Inflammatory macrophage treated with lipopolysaccharide for 1 hour (primary cell): ENCODE results near the gene DNAH11.

Experiments used
- DNase-seq, 2 donors: peaks; one replicate each; pipeline ENCODE4 v3.0.0-alpha.2; 2020 to 2022

DNAH11 gene

DNA sequence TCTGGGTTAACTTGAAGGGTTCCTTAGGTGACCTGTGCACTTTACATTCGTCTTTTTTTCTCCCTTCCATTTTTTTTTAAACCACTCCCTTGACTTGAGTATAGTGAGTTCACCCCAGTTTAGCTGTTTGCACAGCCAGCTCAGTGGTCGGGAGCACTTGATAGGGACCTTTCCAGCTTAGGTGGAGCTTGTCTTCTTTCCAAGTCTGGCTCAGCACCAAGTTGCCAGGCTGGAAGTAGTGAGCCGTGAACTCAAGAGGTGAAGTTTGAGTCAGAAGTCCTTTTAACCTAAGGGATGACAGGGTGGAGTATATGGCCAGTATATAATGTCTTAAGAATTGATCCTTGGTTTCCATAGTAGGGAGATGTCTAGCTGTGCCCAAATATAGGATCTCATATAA is 7.2 kb downstream of the DNAH11 start:
- DNase-seq: no peak

DNA sequence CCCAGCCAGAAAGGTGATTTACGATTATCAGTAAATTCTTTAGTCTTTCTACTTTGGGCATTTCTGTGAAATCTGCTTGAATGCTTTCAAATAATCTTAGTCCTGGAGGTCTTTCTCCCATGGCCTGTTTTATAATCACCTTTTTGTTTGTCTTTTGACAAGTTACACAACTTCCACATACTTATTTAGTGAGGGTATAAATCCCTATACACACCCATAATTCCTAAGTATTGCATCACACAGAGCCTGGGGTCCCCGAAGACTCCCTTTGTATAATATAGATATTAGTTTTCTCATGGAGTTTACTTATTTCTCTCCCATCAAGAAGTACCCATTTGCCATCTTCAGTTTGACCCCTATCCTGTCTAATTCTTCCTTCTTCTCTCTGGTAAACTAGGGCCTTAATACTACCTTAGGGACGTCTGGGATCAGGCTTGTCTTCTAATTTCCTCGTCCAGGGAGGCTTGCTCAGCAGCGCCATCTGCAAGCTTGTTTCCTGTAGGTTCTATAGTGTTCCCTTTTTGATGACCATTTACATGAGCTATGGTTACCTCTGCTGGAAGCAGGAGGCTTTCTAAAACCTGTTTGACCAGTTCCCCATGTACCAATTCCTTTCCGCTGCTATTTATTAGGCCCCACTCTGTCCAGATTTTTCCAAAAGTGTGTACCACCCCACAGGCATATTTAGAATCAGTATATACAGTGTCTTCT is 8.1 kb downstream of the DNAH11 start:
- no peak for DNase-seq

DNA sequence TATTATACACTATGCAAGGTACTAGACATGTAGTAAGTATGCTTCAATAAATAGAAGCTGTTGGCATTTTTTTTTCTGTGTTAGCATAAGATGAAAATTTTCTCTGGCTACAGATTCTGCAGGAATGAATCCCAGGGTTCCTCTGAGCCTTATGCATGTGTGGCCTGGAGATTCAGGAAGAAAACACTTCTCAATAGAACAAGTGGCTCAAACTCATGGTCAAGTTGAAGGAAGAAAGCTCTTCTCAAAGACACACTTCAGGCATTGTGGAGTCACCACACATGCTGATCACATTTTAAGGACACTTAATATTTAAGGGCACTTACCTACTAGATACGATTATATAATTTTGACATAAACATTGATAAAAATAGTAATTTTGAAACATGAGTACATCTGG is 19.5 kb downstream of the DNAH11 start:
- no peak for DNase-seq

DNA sequence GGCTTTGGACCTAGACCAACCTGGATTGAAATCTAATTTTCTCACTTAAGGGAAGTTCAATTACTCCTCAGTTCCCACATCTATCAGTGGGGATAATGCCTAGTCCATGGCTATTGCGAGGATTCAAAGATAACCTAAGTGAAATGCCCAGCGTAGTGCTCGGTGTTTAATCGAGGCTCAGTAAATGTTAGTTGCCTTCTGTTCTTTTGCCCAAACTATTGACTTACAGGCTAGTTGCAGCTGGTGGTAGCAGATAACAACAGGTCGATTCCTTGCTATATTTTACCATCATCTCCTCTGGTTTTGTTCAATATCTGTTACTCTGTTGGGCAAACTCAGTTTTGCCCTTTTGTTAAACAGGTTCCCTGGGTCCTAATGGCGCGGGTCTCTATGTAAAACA is 22.8 kb downstream of the DNAH11 start:
- no peak for DNase-seq

DNA sequence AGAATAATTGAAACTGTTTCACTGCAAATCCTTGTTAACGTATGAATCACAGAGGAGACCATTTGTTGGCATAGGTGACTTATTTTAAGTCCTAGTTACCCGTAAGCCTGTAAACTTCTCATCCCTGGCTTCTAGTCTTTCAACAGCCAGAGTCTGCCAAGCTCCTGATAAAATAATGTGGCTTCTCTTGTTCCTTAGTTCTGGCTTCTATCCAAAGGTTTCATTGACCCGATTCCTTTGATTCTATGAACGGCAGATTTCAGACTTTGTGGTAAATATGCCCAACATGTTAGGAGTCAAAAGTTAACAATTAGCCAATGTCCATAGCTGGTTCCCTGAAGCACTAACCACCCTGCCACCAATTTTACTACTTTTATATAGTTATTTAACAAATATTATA is 23.3 kb downstream of the DNAH11 start:
- no peak for DNase-seq

DNA sequence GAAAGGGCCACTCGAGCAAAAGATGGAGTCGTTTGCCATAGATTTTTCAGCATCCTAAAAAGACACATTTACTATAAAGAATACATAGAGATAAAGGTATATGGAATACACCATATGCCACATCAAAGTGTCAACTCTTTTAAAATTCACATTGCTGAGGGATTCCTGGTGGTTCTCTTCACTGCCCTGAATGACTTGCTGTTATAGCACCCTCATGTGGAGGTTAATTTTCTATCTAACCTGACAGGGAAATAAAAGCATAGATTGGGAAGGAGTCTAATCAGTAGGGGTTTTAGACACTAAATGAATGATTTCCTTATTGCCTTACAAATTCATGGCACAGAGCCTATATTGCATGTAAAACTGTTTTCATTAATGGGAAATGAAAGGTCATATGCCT is 25.9 kb downstream of the DNAH11 start:
- peak in 1 of 2 donors; percentile 35 for DNase-seq

DNA sequence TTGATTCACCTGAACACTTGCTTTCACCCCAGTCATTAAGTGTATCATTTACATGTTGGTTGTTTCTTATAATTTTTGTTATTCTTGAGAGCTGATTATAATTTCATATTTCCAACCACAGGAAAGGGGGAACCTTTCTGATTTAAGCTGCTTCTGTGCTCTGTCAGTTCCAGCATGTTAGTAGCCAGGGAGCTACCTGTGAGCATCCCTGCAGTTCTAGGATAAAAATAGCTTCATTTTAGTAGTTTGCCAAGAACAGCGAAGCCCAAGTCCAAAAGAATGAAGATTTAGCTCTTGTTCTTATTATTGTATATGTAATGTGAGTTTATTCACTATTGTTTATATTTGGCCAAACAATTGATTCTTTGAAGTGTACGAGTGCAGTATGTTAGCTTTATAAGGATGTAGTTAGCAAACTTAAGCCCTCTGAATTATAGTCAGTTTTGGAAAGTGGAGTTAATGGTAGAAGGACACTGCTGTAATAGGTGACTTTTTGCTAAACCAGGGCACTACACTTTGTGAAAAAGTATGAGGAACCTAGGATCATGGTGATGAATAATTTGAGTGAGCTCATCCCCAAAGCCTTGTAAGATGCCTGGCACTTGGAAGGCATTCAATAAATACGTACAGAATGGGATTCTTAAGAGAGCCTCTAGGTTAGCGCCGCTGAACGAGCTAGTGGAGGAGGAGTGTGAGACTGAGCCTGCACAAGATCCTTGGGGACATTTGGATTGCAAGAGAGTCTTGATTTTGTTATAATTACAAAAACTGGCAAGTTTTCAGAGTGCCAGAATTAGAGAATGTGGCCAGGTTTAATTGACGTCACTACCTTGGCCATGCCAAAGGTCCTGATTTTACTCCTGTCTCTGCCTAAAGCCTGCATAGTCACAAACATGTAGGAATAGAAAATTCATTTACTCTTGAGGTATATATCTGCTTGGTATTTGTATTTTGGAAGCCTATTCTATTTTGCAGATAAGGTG is 29.8 kb downstream of the DNAH11 start:
- no peak for DNase-seq

DNA sequence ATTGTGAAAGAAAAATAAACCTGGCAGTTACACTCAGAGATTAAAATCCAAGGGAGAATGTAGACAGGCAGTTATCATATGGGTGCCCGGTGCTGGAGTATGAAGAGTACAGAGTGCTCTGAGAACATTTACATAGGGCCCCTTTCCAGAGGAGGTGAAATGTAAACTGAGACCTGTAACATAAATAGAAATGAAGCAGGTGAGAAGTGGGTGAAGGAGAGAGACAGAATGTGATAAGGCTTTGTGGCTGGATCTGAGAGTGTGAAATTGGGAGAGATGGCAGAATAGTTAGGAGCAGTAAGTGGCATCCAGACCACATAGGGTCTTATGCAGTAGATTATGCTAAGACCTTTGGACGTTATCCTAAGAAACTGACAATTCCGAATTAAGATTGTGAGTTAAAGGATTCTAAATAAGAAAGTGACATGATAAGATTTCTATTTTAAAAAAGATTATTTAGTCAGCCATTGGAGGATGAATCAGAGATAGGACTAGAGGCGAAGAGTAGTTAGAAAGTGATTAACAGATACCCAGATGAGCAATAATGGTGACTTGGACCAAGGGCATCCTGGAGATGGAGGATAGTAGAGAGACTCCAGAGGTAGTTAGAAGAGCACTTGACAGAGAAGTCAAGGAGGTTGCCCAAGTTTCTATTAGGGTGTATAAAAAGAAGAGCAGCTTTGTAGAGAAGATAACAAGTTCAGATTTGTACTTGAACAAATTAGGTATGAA is 36.7 kb downstream of the DNAH11 start:
- no peak for DNase-seq

DNA sequence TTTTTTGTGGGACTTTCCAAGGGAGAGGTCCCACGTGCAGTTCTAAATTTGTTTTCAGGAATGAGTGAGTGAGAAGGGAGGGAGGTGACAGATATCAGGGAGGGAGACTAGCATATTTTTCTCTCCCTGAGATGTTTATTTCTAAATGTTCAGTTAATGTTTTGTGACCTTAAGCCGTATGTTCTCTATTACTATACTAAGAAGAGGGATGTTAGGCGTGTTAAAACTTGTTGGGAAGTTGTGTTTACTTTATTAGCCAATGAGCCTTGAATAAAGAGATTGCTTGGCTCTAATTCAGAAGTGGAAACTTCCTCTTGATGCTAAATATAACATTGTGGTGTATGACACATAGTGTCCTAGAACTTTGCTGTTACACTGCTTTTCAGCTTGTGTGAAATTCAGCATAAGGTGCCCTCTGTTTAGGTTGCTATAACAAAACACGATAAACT is 37.3 kb downstream of the DNAH11 start:
- DNase-seq: peak; percentile 69 to 70

DNA sequence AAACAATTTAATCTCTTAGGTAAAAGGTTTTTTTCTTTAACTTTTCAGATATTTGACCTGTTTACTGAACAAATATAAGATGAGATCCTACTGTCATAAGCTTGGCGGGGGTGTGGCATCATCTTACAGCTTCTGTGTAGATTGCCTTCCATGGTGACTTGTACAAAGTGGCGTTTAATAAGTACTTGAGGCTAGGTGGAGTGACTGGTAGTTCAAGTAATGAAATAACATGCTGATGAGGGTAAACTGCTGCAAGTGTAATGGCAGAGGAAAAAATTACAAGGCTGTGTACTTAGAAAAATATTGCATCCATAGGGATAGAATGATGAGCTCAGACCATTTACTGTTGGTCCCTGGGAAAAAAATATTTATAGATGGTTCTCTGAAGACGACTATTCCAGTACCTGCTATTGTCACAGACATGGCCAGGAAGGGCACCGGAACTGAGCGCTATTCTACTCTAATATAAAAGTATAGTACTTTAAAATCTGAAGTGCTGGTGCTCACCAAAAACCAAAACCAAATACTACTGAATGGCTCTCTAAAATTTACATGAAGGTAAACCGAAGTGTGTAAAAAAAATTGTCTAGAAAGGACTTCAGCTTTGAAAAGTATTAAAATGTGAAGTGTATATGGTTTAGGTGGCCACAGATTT is 42.4 kb downstream of the DNAH11 start:
- no peak for DNase-seq

DNA sequence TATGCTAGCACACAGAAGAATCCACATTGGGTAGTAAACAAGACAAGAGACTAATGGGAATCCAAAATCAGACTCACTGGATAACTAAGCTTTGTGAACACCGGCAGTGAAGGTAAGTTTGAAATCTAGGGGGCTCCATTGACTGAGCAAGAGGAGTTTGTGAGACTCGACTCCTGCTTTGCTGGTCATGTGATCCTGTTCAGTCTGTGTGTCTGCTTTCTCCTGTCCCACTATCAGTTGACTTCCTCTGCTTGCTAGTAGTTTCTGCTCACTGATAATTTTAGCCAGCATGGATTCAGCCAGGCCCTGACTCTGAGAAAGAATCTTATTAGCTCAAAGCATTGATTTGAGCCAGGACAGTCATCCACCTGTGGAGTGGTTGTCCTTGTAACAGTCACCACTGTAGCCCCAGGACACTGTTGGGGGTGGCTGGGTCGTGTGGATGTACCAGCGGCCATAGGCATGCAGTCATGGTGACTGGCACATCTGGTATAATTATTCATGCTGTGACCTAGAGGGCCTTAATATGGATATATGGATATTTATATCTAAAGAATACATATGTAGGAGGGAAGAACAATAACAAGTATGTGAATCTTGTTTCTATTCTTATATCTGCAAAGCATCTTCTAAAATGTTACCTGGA is 44.4 kb downstream of the DNAH11 start:
- DNase-seq: no peak

DNA sequence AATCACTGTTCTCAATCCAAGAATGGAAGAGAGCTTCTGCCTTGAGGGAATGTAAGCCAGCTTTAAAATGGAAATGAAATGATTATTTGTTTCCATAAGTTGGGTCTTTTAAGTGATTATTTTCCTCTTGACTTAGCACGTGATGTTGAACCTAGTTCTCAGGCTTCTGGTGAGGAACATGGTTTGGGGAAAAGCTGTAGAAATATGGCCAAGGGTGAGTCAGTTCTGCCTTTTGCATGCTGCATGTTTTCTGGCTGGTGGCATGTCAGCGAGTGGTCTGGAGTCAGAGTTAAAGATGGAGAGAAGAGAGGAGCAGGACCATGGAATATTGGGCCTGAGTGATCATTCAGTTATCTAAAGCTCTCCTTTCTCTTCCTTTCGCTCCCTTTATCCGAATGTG is 54.0 kb downstream of the DNAH11 start:
- no peak for DNase-seq

DNA sequence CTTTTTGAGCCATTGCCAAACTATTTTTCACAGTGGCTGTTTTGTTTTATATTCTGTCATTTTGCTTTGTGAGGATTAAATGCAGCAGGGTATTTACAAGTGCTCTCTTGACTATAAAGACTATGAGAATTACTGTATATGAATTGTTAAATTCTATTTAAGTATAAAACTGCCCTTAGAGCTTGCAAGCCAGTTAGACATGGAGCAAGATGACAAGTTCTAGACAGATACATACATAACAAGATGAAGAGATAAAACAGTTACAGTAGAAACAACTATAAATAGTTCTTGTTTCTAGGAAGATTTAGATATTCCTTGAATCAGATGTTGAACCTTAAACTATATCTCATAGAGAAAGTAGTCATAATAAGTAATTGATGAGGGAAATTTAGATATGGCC is 60.6 kb downstream of the DNAH11 start:
- no peak for DNase-seq

DNA sequence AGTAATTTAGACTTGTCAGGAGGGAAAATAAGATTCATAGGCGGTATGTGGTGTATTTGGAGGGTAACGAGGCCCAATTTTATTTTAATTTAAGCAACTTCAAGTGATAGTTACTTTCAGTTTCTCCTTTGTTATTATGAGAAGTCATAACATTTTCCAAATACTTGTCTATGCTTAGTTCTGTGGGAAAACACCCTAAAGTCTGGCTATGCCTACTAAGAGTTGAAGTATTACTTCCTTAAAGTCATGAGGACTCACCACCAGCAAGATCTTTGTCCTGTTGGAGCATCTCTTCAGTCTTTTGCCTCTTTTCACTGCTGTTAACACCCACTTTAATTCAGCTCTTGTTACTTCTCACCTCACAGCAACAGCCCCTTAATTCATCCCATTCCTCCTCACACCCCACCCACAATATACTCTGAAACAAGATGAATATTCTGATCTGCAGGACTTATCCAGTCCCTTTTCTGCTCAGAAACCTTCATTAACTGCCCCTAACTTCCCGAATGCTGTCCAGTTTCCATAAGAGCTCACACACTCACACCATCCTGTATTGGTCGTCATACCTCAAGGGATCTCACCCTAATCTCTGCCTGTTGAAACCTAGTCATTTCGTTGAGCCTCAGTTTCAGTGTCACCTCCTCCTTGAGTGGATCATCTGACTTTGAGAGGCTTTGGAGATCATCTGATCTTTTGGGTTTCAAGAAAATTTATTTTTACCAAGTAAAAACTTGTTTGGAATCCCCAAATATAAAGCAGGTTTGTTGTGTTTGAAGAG is 61.3 kb downstream of the DNAH11 start:
- peak in 1 of 2 donors; percentile 3 for DNase-seq

DNA sequence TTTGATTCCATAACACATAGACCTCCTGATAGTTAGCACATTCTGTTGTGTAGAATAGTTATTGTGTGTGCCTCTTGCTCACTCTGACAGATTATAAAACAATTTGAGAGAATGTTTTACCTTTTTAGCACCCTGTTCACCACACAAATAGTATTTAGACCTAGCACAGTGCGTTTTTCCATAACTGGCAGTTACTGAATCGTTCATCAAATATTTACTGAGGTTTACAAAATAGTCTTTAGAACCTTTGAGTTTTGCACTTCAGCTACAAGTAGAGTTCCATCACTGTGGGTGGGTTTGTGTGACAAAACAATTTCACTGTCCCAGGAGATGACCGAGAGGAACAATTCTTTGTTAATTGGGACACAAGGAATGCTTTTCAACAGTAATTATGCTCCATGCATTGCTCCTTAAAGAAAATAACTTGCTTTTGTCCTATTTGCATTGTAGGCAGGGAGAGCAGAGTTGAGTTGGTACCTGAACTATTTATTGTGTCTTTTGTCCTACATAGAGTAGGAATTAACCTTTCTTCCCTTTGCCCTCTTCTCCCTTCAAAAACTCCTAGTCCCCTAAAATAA is 62.3 kb downstream of the DNAH11 start:
- DNase-seq: no peak

DNA sequence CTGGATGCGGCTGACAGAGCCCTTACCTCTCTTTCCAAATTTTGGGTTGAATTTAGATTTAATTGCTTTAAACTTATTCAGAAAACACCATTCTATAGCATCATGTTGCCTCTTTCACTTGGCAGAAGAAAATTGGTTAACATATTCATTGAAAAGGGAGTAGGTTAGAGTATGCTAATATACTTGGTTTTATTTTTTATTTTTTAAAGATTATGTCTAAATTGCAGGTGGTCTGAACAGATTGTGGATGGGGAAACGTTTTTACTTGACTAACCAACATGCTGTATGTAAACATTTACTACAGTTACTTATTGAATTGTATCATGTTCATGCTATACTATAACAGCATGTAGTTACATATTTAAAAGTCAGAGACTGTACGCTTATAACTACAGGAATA is 65.6 kb downstream of the DNAH11 start:
- DNase-seq: no peak

DNA sequence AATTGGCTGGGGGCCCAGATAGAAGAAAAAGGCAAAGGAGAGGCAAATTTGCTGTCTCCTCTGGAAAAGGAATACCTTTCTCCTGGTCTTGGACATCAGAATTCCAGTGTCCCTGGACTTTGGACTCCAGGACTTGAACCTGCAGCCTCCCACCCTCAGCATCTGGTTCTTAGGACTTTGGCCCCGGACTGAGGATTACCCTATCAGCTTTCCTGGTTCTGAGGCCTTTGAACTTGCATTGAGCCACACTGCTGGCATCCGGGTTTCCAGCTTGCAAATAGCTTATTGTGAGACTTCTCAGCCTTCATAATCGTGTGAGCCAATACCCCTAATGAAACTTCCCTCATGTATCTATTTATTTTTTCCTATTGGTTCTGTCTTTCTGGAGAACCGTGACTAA is 68.3 kb downstream of the DNAH11 start:
- DNase-seq: no peak

DNA sequence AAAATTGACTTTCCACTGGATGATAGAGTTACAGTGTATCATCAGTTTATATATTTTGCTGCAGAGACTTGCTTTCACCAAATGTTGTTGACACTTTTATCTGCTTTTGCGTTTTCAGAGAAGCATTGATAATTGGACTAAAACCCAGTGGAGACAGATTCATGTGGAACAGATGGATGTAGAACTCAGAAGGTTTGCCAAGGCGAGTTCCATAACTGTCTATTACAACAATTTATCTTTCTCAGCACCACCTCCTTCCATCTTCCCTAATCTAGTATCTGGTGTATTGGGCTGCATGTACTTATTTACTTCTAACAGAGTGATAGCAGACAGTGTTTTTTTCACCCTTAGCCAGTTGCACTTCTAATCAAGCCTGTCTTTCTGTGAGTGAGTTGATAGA is 73.3 kb downstream of the DNAH11 start:
- DNase-seq: no peak

DNA sequence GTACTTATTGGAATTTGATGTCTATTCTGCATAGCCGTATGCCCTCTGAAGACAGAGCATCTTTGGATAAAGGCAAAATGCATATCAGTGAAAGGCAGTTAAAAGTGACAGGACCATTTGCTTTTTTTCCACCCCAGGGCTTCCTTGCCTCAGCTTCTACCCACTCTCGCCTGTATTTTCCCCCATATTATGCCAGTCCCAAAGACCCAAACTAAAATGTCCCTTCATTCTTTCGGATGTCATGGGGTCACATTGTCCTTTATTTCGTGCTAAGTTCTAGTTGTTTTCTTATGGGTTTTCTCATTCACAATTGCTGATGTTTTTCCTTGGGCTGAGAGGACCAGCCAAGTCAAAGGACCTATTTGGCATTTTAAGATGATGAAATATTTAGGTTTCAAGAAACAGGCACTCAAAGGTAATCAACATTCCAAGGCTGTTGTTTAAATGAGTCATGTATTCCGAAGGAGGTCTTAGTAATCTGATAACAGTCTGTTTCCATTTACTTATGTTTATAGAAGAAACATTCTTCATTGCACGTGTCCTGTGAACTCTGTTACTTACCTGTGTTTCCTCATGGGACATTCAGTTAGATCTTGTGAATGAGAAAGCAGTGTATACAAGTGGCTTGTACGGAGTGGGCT is 74.1 kb downstream of the DNAH11 start:
- DNase-seq: no peak

DNA sequence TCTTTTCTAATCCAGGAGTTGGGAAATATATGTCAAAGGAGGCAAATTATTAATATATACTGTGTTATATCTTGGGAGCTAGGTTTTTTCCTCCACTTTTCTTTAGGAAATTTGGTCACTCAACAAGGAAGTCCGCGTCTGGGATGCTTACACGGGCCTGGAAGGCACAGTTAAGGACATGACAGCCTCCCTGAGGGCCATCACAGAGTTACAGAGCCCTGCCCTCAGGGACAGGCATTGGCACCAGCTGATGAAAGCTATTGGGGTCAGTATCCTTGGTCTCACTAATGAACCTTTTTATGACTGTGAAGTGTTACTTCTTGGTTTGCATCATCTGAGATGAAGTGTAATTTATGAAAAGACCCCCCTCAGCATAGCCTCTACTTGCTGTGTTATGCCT is 74.7 kb downstream of the DNAH11 start:
- no peak for DNase-seq
